Measurements from ENCODE around the gene SREK1IP1. TPM values are rescaled to one million over a fixed set of nuclear protein-coding genes. Genes with fewer than 3 reads are reported as not detected.

Gene SREK1IP1
- total and polyA plus RNA-seq, 9 of the 15 experiments (the other 6 are each of a cell fraction or from before 2014, with no cell fraction given), result 6.9 to 45.2 (median 21.7) TPM

DNA sequence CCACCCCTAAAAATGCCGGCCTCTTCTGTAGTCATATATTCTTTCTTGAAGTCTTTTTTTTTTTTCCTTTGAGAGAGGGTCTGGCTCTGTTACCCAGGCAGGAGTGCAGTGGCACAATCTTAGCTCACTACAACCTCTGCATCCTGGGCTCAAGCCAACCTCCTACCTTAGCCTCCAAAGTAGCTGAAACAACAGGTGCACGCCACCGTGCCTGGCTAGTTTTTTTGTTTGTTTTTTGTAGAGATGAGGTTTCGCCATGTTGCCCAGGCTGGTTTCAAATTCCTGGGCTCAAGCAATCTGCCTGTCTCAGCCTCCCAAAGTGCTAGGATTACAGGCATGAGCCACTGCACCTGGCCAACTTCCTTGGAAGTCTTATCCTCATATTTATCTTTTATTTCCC lies 19.1 kb downstream of the SREK1IP1 start:
- TF ChIP-seq, protein P1, sequence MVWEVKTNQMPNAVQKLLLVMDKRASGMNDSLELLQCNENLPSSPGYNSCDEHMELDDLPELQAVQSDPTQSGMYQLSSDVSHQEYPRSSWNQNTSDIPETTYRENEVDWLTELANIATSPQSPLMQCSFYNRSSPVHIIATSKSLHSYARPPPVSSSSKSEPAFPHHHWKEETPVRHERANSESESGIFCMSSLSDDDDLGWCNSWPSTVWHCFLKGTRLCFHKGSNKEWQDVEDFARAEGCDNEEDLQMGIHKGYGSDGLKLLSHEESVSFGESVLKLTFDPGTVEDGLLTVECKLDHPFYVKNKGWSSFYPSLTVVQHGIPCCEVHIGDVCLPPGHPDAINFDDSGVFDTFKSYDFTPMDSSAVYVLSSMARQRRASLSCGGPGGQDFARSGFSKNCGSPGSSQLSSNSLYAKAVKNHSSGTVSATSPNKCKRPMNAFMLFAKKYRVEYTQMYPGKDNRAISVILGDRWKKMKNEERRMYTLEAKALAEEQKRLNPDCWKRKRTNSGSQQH (CRISPR knock-in tag; IDR thresholded peaks at IDR 0.05), result no peak
- TF ChIP-seq, protein P2, sequence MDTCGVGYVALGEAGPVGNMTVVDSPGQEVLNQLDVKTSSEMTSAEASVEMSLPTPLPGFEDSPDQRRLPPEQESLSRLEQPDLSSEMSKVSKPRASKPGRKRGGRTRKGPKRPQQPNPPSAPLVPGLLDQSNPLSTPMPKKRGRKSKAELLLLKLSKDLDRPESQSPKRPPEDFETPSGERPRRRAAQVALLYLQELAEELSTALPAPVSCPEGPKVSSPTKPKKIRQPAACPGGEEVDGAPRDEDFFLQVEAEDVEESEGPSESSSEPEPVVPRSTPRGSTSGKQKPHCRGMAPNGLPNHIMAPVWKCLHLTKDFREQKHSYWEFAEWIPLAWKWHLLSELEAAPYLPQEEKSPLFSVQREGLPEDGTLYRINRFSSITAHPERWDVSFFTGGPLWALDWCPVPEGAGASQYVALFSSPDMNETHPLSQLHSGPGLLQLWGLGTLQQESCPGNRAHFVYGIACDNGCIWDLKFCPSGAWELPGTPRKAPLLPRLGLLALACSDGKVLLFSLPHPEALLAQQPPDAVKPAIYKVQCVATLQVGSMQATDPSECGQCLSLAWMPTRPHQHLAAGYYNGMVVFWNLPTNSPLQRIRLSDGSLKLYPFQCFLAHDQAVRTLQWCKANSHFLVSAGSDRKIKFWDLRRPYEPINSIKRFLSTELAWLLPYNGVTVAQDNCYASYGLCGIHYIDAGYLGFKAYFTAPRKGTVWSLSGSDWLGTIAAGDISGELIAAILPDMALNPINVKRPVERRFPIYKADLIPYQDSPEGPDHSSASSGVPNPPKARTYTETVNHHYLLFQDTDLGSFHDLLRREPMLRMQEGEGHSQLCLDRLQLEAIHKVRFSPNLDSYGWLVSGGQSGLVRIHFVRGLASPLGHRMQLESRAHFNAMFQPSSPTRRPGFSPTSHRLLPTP (IDR thresholded peaks at IDR 0.05; ENCODE audit: borderline replicate concordance, extremely low read depth, insufficient read length), result no peak
- TF ChIP-seq ZNF311 (CRISPR knock-in tag; IDR thresholded peaks at IDR 0.05) (no peak), KLF6 (CRISPR knock-in tag; IDR thresholded peaks at IDR 0.05; ENCODE audit: borderline replicate concordance) (no peak), POLR2G (IDR thresholded peaks at IDR 0.05; ENCODE audit: low read depth, low read length) (no peak), U2AF2 (optimal IDR thresholded peaks at IDR 0.05; ENCODE audit: low read depth, low read length) (no peak), ZNF436 (CRISPR knock-in tag; IDR thresholded peaks at IDR 0.05) (no peak), TBP (optimal IDR thresholded peaks at IDR 0.05; ENCODE audit: low read depth, low read length) (no peak), ZNF644 (tag; IDR thresholded peaks at IDR 0.05; ENCODE audit: low read depth) (no peak)
- no peak for FAIRE-seq
- ChIA-PET POLR2A (interaction anchor here (0.6 kb wide), 1 partner anchor 706 kb away, joined by 4 read pairs; no protein-coding TSS in a partner anchor), CTCF (ENCODE audit: low intra/inter-chr PET ratio) (no interaction called here)
- no peaks in the 10 kb centered on the region for H3K79me2 ChIP-seq (ENCODE audit: control insufficient read depth, insufficient read depth, low read length)
- no peak for DNase-seq (ENCODE audit: extremely low read depth in 1 of 4, low spot score in 3 of 4)
- BruUV-seq (replicated peaks), result no TSS peak
- no peaks in the 10 kb centered on the region for H3K9me3 ChIP-seq (replicated peaks; ENCODE audit: control insufficient read depth, insufficient read depth, low read depth, low read length)
- no peak overlapping the region for H3K27ac ChIP-seq (ENCODE audit: extremely low read depth, low read depth, low read length)
- no peak for ATAC-seq
- in situ Hi-C loops (cut with MboI) (no loop called here), intact Hi-C loops (cut with micrococcal nuclease) (no loop called here)
- H3K4me2 ChIP-seq (ENCODE audit: insufficient read depth, low read length), result no peak overlapping the region
- H2AFZ ChIP-seq (ENCODE audit: low read depth, low read length), result no peak overlapping the region
- no peak overlapping the region for H3K9ac ChIP-seq (ENCODE audit: insufficient read depth in 1 of 2, low read depth in 2 of 2, low read length in 2 of 2)
- WGBS (ENCODE audit: insufficient coverage, low coverage, missing lambda C conversion rate), result 91% methylated on average over 4 of the region's 4 CpGs
- H3K4me1 ChIP-seq (replicated peaks in 1 of 2; ENCODE audit: control insufficient read depth in 2 of 2, insufficient read depth in 2 of 2, low read length in 2 of 2), result no peaks in the 10 kb centered on the region
- H3K27me3 ChIP-seq (ENCODE audit: control insufficient read depth in 2 of 2, insufficient read depth in 2 of 2, low read length in 2 of 2), result no peaks in the 10 kb centered on the region
- H3K4me3 ChIP-seq, result no peak overlapping the region
- peaks cover 21% of the 10 kb centered on the region for H3K36me3 ChIP-seq (ENCODE audit: control insufficient read depth, insufficient read depth, low read length)
- no peaks in the 10 kb centered on the region for H4K20me1 ChIP-seq (replicated peaks; ENCODE audit: control insufficient read depth, insufficient read depth, low read length)
- H3K9me1 ChIP-seq (ENCODE audit: control insufficient read depth, insufficient read depth, low read length), result no peaks in the 10 kb centered on the region
